ENCODE results near the gene GPR146. TPM values are rescaled to one million over a fixed set of nuclear protein-coding genes. Genes with fewer than 3 reads are reported as not detected.

GPR146 gene
- total and polyA plus RNA-seq, 9 of the 15 experiments (the other 6 are each of a cell fraction or from before 2014, with no cell fraction given), result 0.22 to 3.6 (median 0.64) TPM; not detected in 2

DNA sequence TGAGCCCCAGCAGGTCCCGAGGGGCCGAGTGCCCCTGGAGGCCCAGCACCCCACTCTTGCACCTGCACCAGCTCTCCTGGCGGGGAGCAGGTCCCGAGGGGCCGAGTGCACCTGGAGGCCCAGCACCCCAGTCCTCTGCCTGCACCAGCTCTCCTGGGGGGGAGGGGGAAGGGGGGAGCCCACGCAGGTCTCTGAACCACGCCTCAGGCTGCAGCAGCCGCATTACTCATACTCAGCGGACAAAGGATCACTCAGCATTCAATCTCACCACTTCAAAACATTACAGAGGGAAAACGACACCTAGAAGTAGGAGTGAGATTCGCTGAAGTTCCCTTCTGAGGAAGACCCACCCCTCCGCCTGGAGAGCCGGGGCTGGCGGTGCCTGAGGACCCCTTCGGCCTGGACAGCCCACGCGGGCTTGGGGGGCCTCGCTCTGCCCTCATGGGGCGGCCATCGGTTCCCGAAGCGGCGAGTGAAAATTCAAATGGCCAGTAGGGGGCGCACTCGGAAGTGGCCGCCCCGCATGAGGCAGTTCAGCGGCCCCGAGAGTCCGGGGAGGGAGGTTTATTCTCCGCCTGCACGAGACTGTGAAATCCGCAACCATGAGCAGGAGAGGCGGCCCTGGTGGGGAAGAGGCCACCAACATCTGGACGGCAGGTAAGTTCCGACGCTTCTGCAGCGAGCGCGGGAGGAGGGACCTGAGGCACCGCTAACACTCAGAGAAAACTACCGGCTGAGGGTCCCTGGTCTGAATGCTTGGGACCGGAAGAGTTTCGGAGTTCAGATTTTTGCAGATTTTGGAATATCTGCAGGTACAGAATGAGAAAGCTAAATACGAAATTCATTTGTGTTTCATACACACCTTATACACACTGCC, 42.5 kb downstream of the GPR146 start (continued):
- TF ChIP-seq ZNF75A (CRISPR knock-in tag; IDR thresholded peaks at IDR 0.05) (no peak), BHLHE40 (IDR thresholded peaks at IDR 0.05; ENCODE audit: low read length) (peak; percentile 88), C11orf30 (IDR thresholded peaks at IDR 0.05; ENCODE audit: low read depth) (no peak), ZEB2 (IDR thresholded peaks at IDR 0.05) (no peak), NR1H2 (CRISPR knock-in tag; IDR thresholded peaks at IDR 0.05) (no peak), SREBF2 (CRISPR knock-in tag; IDR thresholded peaks at IDR 0.05) (no peak), ZNF232 (CRISPR knock-in tag; IDR thresholded peaks at IDR 0.05) (no peak), ZNF408 (CRISPR knock-in tag; IDR thresholded peaks at IDR 0.05; ENCODE audit: low read depth) (no peak), FOSL1 (tag; conservative IDR thresholded peaks at IDR 0.05) (no peak), ZNF121 (CRISPR knock-in tag; conservative IDR thresholded peaks at IDR 0.05) (no peak), SMARCA4 (IDR thresholded peaks at IDR 0.05) (no peak), E2F3 (CRISPR knock-in tag; IDR thresholded peaks at IDR 0.05) (no peak), KDM1A (IDR thresholded peaks at IDR 0.05) (peak in 1 of 2 experiments; percentile 49; a peak in 2 of 4 replicates), GATAD2B (IDR thresholded peaks at IDR 0.05; ENCODE audit: borderline replicate concordance) (peak; percentile 79; the same call in 1 of the 2 replicates), PTTG1 (tag; IDR thresholded peaks at IDR 0.05; ENCODE audit: low read depth) (no peak), OTX1 (CRISPR knock-in tag; IDR thresholded peaks at IDR 0.05) (no peak), SAFB (IDR thresholded peaks at IDR 0.05; ENCODE audit: borderline replicate concordance, low read depth, low read length) (no peak), ZNF133 (CRISPR knock-in tag; IDR thresholded peaks at IDR 0.05) (no peak), MAFG (tag; conservative IDR thresholded peaks at IDR 0.05) (no peak), CXXC5 (CRISPR knock-in tag; IDR thresholded peaks at IDR 0.05) (peak; percentile 45; the same call in 1 of the 2 replicates), HNRNPUL1 (IDR thresholded peaks at IDR 0.05; ENCODE audit: low read length) (no peak), GTF2A2 (tag; IDR thresholded peaks at IDR 0.05) (no peak), ETV6 (IDR thresholded peaks at IDR 0.05; ENCODE audit: borderline replicate concordance in 1 of 2, low read depth in 2 of 2, low read length in 1 of 2) (no peak), ETV6 (CRISPR knock-in tag; IDR thresholded peaks at IDR 0.05; ENCODE audit: borderline replicate concordance) (no peak)
- TF ChIP-seq, protein P1, sequence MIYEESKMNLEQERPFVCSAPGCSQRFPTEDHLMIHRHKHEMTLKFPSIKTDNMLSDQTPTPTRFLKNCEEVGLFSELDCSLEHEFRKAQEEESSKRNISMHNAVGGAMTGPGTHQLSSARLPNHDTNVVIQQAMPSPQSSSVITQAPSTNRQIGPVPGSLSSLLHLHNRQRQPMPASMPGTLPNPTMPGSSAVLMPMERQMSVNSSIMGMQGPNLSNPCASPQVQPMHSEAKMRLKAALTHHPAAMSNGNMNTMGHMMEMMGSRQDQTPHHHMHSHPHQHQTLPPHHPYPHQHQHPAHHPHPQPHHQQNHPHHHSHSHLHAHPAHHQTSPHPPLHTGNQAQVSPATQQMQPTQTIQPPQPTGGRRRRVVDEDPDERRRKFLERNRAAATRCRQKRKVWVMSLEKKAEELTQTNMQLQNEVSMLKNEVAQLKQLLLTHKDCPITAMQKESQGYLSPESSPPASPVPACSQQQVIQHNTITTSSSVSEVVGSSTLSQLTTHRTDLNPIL (CRISPR knock-in tag; IDR thresholded peaks at IDR 0.05), result no peak
- TF ChIP-seq, protein P2, sequence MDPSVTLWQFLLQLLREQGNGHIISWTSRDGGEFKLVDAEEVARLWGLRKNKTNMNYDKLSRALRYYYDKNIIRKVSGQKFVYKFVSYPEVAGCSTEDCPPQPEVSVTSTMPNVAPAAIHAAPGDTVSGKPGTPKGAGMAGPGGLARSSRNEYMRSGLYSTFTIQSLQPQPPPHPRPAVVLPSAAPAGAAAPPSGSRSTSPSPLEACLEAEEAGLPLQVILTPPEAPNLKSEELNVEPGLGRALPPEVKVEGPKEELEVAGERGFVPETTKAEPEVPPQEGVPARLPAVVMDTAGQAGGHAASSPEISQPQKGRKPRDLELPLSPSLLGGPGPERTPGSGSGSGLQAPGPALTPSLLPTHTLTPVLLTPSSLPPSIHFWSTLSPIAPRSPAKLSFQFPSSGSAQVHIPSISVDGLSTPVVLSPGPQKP (CRISPR knock-in tag; IDR thresholded peaks at IDR 0.05), result no peak
- TF ChIP-seq, protein P3, sequence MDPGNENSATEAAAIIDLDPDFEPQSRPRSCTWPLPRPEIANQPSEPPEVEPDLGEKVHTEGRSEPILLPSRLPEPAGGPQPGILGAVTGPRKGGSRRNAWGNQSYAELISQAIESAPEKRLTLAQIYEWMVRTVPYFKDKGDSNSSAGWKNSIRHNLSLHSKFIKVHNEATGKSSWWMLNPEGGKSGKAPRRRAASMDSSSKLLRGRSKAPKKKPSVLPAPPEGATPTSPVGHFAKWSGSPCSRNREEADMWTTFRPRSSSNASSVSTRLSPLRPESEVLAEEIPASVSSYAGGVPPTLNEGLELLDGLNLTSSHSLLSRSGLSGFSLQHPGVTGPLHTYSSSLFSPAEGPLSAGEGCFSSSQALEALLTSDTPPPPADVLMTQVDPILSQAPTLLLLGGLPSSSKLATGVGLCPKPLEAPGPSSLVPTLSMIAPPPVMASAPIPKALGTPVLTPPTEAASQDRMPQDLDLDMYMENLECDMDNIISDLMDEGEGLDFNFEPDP (CRISPR knock-in tag; IDR thresholded peaks at IDR 0.05), result no peak
- TF ChIP-seq, protein P4, sequence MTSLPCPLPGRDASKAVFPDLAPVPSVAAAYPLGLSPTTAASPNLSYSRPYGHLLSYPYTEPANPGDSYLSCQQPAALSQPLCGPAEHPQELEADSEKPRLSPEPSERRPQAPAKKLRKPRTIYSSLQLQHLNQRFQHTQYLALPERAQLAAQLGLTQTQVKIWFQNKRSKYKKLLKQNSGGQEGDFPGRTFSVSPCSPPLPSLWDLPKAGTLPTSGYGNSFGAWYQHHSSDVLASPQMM (CRISPR knock-in tag; IDR thresholded peaks at IDR 0.05), result no peak
